Mononuclear cell (primary cell): ENCODE measurements around the gene KLHL36. TPM values are rescaled to one million over a fixed set of nuclear protein-coding genes. Genes with fewer than 3 reads are reported as not detected.

Source experiments
- H3K27me3 ChIP-seq: 2 replicates; pipeline ENCODE4 v1.6.0; 2011; ENCODE audit warnings: low read length, control low read depth; ENCODE audit not compliant: insufficient read depth
- H3K4me1 ChIP-seq: 2 replicates; pipeline ENCODE4 v1.5.1; 2011; ENCODE audit warnings: mild to moderate bottlenecking, low read length, control low read depth; ENCODE audit not compliant: insufficient read depth
- H3K4me3 ChIP-seq: 2 replicates; pipeline ENCODE4 v1.5.1; 2011; ENCODE audit warnings: mild to moderate bottlenecking, low read length, moderate library complexity
- H3K9me3 ChIP-seq: 2 replicates; pipeline ENCODE4 v1.5.1; 2011; ENCODE audit warnings: low read depth, mild to moderate bottlenecking, control low read depth, low read length
- total RNA-seq: library from RNA; depleted of rRNA; stranded (reverse); fragments of >200 nt; gene quantifications from one replicate; pipeline ENCODE4 v1.2.3, GENCODE V29; 2012

The KLHL36 gene
- total RNA-seq, 1 donor, result 53.0 TPM

DNA sequence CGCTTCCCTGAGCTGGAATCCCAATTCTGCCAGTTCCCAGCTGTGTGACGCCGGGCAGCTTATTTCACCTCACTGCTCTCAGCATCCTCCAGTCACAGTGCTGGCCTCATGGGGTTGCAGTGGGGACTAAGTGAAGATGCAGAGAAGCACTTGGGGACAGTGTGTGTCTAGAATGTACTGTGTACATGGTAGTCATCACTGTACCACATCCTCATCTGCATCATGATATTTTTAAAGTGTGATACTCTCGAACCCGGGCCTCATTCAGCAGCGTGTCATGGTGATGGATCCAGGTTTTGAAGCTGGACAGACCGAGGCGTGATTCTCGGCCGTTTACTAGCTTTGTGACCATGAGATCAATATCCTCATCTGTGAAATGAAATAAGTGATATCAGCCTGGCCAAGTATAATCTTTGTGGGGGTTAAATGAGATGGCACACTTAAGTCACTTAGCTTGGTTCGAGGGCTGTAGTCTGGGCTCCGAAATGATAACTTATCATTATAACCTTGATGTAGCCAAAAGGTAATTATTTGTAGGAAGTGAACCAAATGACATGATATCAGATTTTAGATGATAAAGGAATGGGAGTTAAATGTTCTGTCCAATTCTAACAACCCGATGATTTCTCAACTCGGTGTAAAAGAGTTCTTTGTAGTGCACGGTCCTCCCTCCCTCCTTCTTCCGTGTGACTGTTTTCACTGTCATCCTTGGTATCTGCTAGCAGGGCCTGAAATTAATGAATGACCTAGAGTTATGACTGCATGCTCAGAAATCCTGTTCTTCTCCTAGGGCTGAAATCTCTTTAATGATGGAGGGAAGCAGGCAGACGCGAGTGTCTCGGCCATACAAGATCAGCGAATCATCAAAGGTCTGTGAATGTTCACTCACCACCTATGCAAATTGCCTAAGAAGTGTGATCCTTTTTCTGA, 2.0 kb downstream of the KLHL36 start:
- H3K9me3 ChIP-seq, result no peaks in the 10 kb centered on the region
- H3K4me3 ChIP-seq, result no peak overlapping the region
- no peaks in the 10 kb centered on the region for H3K27me3 ChIP-seq
- peaks cover 34% of the 10 kb centered on the region for H3K4me1 ChIP-seq

DNA sequence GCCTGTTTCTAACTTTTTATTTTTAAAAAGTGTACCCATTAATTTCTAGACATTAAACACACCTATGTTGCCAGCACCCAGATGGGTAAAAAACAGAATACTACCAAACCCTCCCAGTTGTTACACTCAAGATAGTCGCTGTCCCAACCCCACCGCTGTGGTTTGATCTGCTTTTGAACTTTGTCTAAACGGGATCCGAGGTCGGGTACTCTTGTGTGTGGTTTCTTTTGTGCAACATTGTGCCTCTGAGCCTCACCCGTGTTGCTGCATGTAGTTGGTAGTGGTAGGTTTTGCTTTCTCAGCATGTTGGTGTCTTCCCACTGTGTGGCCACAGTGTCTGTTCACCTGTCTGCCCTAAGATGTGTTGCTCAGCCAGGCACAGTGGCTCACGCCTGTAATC, 4.3 kb downstream of the KLHL36 start:
- peaks cover 48% of the 10 kb centered on the region for H3K4me1 ChIP-seq
- no peaks in the 10 kb centered on the region for H3K27me3 ChIP-seq
- no peak overlapping the region for H3K4me3 ChIP-seq
- H3K9me3 ChIP-seq, result no peaks in the 10 kb centered on the region

DNA sequence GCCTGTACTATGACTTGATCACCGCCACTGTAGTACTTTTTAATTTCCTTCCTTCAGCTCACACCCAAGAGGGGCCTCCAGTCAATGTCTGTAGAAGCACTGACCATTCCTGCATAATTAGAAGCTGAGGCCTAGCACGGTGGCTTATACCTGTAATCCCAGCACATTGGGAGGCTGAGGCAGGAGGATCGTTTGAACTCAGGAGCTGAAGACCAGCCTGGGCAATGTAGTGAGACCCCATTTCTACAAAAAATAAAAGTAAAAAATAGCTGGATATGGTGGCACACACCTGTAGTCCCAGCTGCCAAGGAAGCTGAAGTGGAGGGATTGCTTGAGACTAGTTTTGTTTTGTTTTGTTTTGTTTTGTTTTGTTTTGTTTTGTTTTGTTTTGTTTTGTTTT, 5.9 kb downstream of the KLHL36 start:
- Histone ChIP-seq H3K4me1 (peaks cover 38% of the 10 kb centered on the region), H3K4me3 (no peak overlapping the region), H3K27me3 (no peaks in the 10 kb centered on the region), H3K9me3 (no peaks in the 10 kb centered on the region)

DNA sequence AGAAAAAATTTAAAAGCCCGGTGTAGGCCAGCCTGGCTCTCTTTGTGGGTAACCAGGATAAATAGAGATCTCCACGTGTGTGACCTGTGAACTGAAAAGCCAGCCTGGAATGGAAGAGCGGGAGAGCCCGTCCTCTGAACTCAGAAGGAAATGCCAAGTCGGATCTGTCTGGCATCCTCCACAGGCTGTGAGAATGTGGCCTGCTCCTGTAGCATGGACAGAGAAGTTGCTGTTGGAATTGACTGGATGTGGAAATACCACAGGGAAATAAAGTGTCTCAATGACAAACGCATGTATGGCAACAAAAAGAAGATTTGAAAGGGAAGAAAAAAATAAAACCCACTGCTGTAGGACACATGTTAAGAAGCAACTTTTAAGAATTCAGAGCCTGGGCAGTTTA, 6.7 kb downstream of the KLHL36 start:
- no peak overlapping the region for H3K4me3 ChIP-seq
- no peaks in the 10 kb centered on the region for H3K27me3 ChIP-seq
- H3K9me3 ChIP-seq, result no peaks in the 10 kb centered on the region
- peaks cover 32% of the 10 kb centered on the region for H3K4me1 ChIP-seq

DNA sequence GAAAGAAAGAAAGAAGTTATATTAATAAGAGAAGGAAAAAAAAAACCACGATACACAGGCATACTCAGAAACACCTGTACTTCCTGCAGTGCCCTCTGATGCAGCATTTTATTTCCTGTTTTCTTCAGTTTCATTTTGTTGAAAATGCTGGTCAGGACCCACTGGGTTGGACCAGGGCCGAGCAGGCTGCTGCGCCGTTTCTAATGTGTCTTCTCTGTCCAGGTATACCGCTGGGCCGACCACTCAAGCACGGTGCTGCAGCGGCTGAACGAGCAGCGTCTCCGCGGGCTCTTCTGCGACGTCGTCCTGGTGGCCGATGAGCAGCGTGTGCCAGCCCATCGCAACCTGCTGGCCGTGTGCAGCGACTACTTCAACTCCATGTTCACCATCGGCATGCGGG, 8.3 kb downstream of the KLHL36 start:
- no peak overlapping the region for H3K4me3 ChIP-seq
- H3K27me3 ChIP-seq, result no peaks in the 10 kb centered on the region
- peaks cover 30% of the 10 kb centered on the region for H3K4me1 ChIP-seq
- no peaks in the 10 kb centered on the region for H3K9me3 ChIP-seq

DNA sequence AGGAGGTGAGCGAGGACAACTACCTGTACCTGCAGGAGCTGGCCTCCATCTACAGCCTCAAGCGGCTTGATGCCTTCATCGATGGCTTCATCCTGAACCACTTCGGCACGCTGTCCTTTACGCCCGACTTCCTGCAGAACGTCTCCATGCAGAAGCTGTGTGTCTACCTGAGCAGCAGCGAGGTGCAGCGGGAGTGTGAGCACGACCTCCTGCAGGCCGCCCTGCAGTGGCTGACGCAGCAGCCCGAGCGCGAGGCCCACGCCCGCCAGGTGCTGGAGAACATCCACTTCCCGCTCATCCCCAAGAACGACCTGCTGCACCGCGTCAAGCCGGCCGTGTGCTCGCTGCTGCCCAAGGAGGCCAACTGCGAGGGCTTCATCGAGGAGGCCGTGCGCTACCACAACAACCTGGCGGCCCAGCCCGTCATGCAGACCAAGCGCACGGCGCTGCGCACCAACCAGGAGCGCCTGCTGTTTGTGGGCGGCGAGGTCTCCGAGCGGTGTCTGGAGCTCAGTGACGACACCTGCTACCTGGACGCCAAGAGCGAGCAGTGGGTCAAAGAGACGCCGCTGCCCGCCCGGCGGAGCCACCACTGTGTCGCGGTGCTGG, 9.0 kb downstream of the KLHL36 start:
- Histone ChIP-seq H3K9me3 (no peaks in the 10 kb centered on the region), H3K27me3 (no peaks in the 10 kb centered on the region), H3K4me3 (no peak overlapping the region), H3K4me1 (peaks cover 23% of the 10 kb centered on the region)

DNA sequence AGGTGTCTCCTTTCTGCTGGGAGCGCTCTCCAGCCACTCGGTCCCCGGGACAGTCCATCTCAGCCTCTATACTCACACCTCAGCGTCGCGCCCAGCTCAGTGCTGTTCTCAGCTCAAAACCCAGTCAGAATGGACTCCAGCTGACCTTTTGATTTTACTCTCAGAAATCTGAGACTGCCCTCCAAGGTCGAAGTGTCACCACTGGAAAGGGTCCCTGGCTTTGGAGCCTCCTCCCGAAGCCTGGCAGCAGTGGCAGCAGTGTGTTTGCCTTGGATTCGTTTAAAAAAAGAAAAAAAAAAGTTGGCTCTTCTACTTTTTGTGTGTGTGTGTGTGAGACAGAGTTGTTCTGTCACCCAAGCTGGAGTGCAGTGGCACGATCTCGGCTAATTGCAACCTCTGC, 10.4 kb downstream of the KLHL36 start:
- Histone ChIP-seq H3K9me3 (no peaks in the 10 kb centered on the region), H3K27me3 (no peaks in the 10 kb centered on the region), H3K4me1 (peaks cover 21% of the 10 kb centered on the region), H3K4me3 (no peak overlapping the region)

DNA sequence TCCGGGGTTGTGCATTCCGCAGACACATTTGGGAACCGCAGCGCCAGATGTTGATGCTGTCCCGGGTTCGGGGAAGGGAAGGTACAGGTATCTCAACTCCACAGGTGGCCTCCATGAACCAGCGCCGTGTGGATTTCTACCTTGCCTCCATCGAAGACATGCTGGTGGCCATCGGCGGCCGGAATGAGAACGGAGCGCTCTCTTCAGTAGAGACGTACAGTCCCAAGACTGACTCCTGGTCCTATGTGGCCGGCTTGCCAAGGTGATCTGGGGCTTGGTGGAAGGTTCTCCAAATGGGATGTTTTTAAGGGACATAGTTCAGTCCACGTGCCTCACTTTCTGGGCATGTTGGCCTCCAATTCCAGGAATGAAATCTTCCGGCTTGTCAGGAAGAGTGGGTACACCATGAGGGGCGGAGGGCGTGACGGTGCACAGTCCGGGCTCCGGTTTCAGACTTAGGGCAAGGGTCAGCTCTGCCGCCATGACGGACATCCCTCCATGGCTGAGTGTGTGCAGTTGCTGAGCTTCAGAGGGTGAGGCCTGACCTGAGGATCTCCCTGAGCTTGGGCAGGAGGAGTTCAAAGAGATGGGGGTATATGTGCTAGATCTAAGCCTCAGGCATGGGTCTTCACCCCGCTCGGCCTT, 11.5 kb downstream of the KLHL36 start:
- H3K4me1 ChIP-seq, result peaks cover 21% of the 10 kb centered on the region
- H3K9me3 ChIP-seq, result no peaks in the 10 kb centered on the region
- no peaks in the 10 kb centered on the region for H3K27me3 ChIP-seq
- H3K4me3 ChIP-seq, result no peak overlapping the region

DNA sequence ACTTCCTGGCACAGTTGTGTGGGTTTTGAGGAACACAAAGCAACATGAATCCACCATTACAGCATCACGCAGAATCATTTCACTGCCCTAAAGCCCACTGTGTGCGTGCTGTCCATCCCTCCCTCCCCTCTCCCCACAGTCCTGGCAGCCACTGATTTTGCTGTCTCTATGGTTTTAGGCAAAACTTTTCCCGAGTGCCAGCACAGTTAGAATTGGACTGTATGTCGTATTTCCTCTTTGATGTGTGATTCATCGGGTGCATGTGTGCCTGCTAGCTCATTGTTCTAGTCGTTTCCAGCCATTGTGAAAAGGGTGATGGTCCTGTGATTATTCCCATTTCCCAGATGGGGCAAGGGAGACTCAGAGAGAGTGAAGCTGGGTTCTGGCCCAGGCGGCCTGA, 12.7 kb downstream of the KLHL36 start:
- Histone ChIP-seq H3K4me3 (no peak overlapping the region), H3K27me3 (no peaks in the 10 kb centered on the region), H3K4me1 (peaks cover 15% of the 10 kb centered on the region), H3K9me3 (no peaks in the 10 kb centered on the region)

DNA sequence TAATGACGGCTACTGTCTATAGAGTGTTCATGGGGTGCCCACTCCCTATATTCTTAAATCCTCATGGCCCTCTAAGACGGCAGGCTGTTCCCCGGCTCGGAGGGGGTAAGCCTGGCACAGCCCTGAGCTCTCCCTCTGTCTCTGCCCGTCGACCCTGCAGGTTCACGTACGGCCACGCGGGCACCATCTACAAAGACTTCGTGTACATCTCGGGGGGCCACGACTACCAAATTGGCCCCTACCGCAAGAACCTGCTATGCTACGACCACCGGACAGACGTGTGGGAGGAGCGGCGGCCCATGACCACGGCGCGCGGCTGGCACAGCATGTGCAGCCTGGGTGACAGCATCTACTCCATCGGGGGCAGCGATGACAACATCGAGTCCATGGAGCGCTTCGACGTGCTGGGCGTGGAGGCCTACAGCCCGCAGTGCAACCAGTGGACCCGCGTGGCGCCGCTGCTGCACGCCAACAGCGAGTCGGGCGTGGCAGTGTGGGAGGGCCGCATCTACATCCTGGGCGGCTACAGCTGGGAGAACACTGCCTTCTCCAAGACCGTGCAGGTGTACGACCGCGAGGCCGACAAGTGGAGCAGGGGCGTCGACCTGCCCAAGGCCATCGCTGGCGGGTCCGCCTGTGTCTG, 13.2 kb downstream of the KLHL36 start:
- no peaks in the 10 kb centered on the region for H3K9me3 ChIP-seq
- no peaks in the 10 kb centered on the region for H3K27me3 ChIP-seq
- peaks cover 9% of the 10 kb centered on the region for H3K4me1 ChIP-seq
- H3K4me3 ChIP-seq, result no peak overlapping the region

DNA sequence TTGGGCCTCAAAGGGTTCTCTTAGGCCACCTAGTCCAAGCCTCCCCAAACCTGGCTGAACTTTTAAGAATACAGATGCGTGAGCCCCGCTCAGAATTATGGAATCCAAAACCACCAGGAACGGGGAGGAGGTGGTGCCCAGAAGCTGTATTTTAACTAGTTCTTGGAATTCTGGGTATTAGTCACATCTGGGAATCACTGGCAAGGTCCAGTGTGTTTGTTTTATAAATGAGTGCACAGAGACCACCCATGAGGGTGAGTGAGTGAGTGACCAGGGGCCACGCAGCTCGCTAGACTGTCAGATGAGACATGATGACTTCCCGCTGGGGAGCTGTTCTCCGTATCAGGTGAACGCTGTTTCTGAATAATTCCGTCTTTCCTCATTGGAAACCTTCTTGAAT, 14.2 kb downstream of the KLHL36 start:
- H3K27me3 ChIP-seq, result no peaks in the 10 kb centered on the region
- H3K4me1 ChIP-seq, result peaks cover 4% of the 10 kb centered on the region
- no peak overlapping the region for H3K4me3 ChIP-seq
- no peaks in the 10 kb centered on the region for H3K9me3 ChIP-seq

DNA sequence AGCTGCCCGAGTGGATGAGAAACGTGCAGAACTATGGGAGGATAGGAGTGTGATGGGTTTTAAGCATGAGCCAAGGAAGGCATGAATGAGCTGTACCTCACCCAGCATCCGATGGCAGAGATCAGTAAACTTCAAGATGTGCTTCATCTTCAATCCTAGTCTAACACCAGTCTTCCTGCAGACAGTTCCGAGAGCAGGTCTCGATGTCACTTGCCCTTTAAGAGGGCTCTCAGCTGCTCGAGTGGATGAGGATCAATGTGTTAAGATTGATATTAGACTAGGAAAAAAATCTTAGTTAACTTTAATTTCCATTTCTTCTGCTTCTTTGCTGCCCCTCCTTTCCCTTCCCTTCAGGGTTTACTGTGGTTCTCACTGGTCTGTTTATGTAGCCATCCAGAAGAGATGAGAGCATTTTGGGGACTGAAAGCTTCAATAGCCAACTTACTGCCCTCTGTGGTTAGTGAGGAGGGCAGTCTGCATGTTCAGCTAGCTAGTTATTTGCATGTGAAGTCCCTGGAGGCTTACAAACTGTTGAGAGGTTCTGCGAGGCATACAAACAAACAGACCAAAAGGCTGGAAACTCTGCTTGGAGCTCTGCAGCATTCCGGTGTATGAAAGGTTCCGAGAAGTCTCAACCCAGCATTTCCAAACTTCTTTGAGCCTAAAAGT, 15.3 kb downstream of the KLHL36 start:
- no peaks in the 10 kb centered on the region for H3K27me3 ChIP-seq
- no peaks in the 10 kb centered on the region for H3K9me3 ChIP-seq
- H3K4me1 ChIP-seq, result peaks cover 4% of the 10 kb centered on the region
- H3K4me3 ChIP-seq, result no peak overlapping the region

DNA sequence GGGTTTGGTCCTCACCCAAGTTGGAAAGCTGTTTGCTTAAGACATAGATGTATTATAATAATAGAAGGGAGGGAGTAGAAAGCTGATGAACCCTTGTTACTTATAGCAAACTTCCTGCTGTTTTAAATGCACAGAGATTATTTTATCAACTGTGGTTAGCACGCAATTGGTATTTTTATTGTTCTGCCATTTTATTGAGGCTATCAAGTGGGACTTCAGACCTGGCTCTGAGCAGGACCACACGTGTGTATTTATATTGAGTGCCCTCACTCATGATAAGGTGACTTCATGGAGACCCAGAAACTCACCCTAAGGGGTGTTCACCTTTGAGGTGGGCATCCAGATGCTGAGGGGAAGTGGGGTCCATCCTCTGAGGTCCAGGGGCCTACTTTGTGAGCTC, 17.0 kb downstream of the KLHL36 start:
- Histone ChIP-seq H3K9me3 (no peaks in the 10 kb centered on the region), H3K4me1 (peaks cover 4% of the 10 kb centered on the region), H3K27me3 (no peaks in the 10 kb centered on the region), H3K4me3 (no peak overlapping the region)

DNA sequence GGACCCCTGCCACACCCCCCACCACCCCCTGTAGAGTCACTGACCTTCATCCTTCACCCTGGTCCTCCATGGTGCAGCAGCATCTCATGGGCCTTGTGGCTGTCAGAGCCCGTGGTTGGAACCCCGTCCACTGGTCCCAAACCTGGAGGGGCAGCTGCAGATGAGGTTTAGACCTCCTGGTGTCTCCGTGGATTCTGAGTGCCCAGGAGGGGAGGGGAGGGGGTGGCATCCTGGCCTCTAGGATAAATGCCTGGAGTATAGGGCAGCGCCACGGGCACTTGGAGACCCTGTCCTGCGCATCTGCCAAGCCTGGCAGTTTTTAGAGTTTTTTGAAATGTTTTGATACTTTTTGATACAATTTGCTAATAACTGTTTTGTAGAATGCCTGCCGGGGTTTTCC, 17.5 kb downstream of the KLHL36 start:
- Histone ChIP-seq H3K4me1 (peaks cover 4% of the 10 kb centered on the region), H3K27me3 (no peaks in the 10 kb centered on the region), H3K9me3 (no peaks in the 10 kb centered on the region), H3K4me3 (no peak overlapping the region)
